ENCODE results near the gene TLDC2. TPM values are rescaled to one million over a fixed set of nuclear protein-coding genes. Genes with fewer than 3 reads are reported as not detected.

The TLDC2 gene
- total RNA-seq, 2 donors from 2014 or later, result 0.18 to 0.24 TPM

- Mint-ChIP-seq H3K36me3 (ENCODE audit: low read depth) (peaks cover 2% of the 10 kb centered on the region), H3K27ac (no peak overlapping the region), H3K4me1 (peaks cover 4% of the 10 kb centered on the region), H3K27me3 (ENCODE audit: insufficient read depth) (no peaks in the 10 kb centered on the region), H3K9me3 (peaks cover 2% of the 10 kb centered on the region), H3K4me3 (no peak overlapping the region)
- H3K27ac ChIP-seq (ENCODE audit: low read depth, low read length), result no peak overlapping the region
- no peak overlapping the region for H3K9ac ChIP-seq (ENCODE audit: extremely low read depth, low read length, poor library complexity, severe bottlenecking)
- DNase-seq, result no peak
- no peaks in the 10 kb centered on the region for H3K4me1 ChIP-seq (ENCODE audit: control insufficient read depth, insufficient read depth, low read length)
- WGBS, 2 experiments (ENCODE audit: insufficient coverage in 1 of 2, insufficient read length in 1 of 2), result 83 to 86% methylated on average over 3 of the region's 4 CpGs
- H3K9me3 ChIP-seq (ENCODE audit: control insufficient read depth, low read length), result no peaks in the 10 kb centered on the region
- H3K4me3 ChIP-seq (ENCODE audit: low read length), result no peak overlapping the region
- H3K36me3 ChIP-seq (ENCODE audit: control insufficient read depth, insufficient read depth, low read length), result no peaks in the 10 kb centered on the region
- TF ChIP-seq CTCF (conservative IDR thresholded peaks at IDR 0.05), result no peak
- no peaks in the 10 kb centered on the region for H3K27me3 ChIP-seq (ENCODE audit: control insufficient read depth, insufficient read depth, low read length, poor library complexity, severe bottlenecking)
Observed at GRCh38 chr20:36908603-36909002, 32.7 kb downstream of the TLDC2 start.

GRCh38 chr20:36916199-36916598, 40.3 kb downstream of the TLDC2 start:
- no peak overlapping the region for H3K4me3 Mint-ChIP-seq
- no peaks in the 10 kb centered on the region for H3K9me3 Mint-ChIP-seq
- Histone ChIP-seq H3K36me3 (ENCODE audit: control insufficient read depth, insufficient read depth, low read length) (no peaks in the 10 kb centered on the region), H3K9ac (ENCODE audit: extremely low read depth, low read length, poor library complexity, severe bottlenecking) (no peak overlapping the region), H3K27ac (ENCODE audit: low read depth, low read length) (no peak overlapping the region), H3K4me3 (ENCODE audit: low read length) (no peak overlapping the region), H3K27me3 (ENCODE audit: control insufficient read depth, insufficient read depth, low read length, poor library complexity, severe bottlenecking) (no peaks in the 10 kb centered on the region), H3K9me3 (ENCODE audit: control insufficient read depth, low read length) (no peaks in the 10 kb centered on the region), H3K4me1 (ENCODE audit: control insufficient read depth, insufficient read depth, low read length) (no peaks in the 10 kb centered on the region)
- H3K27ac Mint-ChIP-seq, result no peak overlapping the region
- TF ChIP-seq CTCF (conservative IDR thresholded peaks at IDR 0.05), result no peak
- no peaks in the 10 kb centered on the region for H3K36me3 Mint-ChIP-seq (ENCODE audit: low read depth)
- no peaks in the 10 kb centered on the region for H3K27me3 Mint-ChIP-seq (ENCODE audit: insufficient read depth)
- H3K4me1 Mint-ChIP-seq, result peaks cover 4% of the 10 kb centered on the region
- 100% methylated on average over 2 of the region's 2 CpGs for WGBS, 2 experiments (ENCODE audit: insufficient coverage in 1 of 2, insufficient read length in 1 of 2)
- DNase-seq, result no peak

GRCh38 chr20:36917240-36917639, 41.3 kb downstream of the TLDC2 start:
- no peaks in the 10 kb centered on the region for H3K36me3 Mint-ChIP-seq (ENCODE audit: low read depth)

More at GRCh38 chr20:36917240-36917639, 41.3 kb downstream of the TLDC2 start:
- no peak overlapping the region for H3K9ac ChIP-seq (ENCODE audit: extremely low read depth, low read length, poor library complexity, severe bottlenecking)
- Mint-ChIP-seq H3K9me3 (no peaks in the 10 kb centered on the region), H3K4me3 (no peak overlapping the region), H3K27ac (no peak overlapping the region), H3K27me3 (ENCODE audit: insufficient read depth) (no peaks in the 10 kb centered on the region), H3K4me1 (no peaks in the 10 kb centered on the region)
- H3K9me3 ChIP-seq (ENCODE audit: control insufficient read depth, low read length), result no peaks in the 10 kb centered on the region
- H3K4me1 ChIP-seq (ENCODE audit: control insufficient read depth, insufficient read depth, low read length), result no peaks in the 10 kb centered on the region
- H3K27ac ChIP-seq (ENCODE audit: low read depth, low read length), result no peak overlapping the region
- H3K36me3 ChIP-seq (ENCODE audit: control insufficient read depth, insufficient read depth, low read length), result no peaks in the 10 kb centered on the region
- H3K4me3 ChIP-seq (ENCODE audit: low read length), result no peak overlapping the region
- H3K27me3 ChIP-seq (ENCODE audit: control insufficient read depth, insufficient read depth, low read length, poor library complexity, severe bottlenecking), result no peaks in the 10 kb centered on the region
- DNase-seq, result no peak
- 85 to 94% methylated on average over 4 to 6 of the region's 6 CpGs for WGBS, 2 experiments (ENCODE audit: insufficient coverage in 1 of 2, insufficient read length in 1 of 2)
- TF ChIP-seq CTCF (conservative IDR thresholded peaks at IDR 0.05), result no peak
